ENCODE data around the gene MAN1A2. TPM values are rescaled to one million over a fixed set of nuclear protein-coding genes. Genes with fewer than 3 reads are reported as not detected.
"Not testable (repeated sequence)": the region's sequence is repeated elsewhere in the genome, so short reads cannot be mapped to it uniquely, and the experiment has no call there.

MAN1A2 gene
- total and polyA plus RNA-seq, 10 of the 15 experiments (the other 5 are each of a cell fraction or from before 2014, with no cell fraction given), result 2.8 to 23.6 (median 16.0) TPM

GRCh38 chr1:117556976-117557375, 189.7 kb downstream of the MAN1A2 start:
- no peaks in the 10 kb centered on the region for H3K36me3 ChIP-seq (ENCODE audit: control insufficient read depth in 2 of 2, insufficient read depth in 2 of 2, low read length in 1 of 2)
- H3K4me1 ChIP-seq (ENCODE audit: control insufficient read depth, insufficient read depth, low read length), result no peaks in the 10 kb centered on the region
- H3K79me2 ChIP-seq (ENCODE audit: control insufficient read depth, insufficient read depth, low read length), result no peaks in the 10 kb centered on the region
- no TSS peak for BruUV-seq (replicated peaks)
- CTCF ChIA-PET, result interaction anchor here (0.7 to 1.5 kb wide), 2 partner anchors 197 to 417 kb away, joined by 3 to 5 read pairs; no protein-coding TSS in a partner anchor
- ATAC-seq (no peak), DNase-seq (ENCODE audit: low read depth, low spot score) (no peak), FAIRE-seq (no peak)
- SMC1A ChIA-PET (ENCODE audit: uncharacterized antibody, unreplicated experiment), result no interaction called here
- in situ Hi-C loops (cut with MboI), result no loop called here
- H3K9ac ChIP-seq (ENCODE audit: control insufficient read depth, insufficient read depth, low read length), result no peak overlapping the region
- no peak overlapping the region for H3K27ac ChIP-seq (ENCODE audit: control insufficient read depth, insufficient read depth)
- intact Hi-C loops (cut with micrococcal nuclease; ENCODE audit: unreplicated experiment), result no loop called here
- H3K4me2 ChIP-seq (ENCODE audit: control insufficient read depth, insufficient read depth), result no peak overlapping the region
- TF ChIP-seq TARDBP (IDR thresholded peaks at IDR 0.05; ENCODE audit: borderline replicate concordance) (no peak), NRF1 (conservative IDR thresholded peaks at IDR 0.05; ENCODE audit: low read depth, low read length) (no peak), PAX8 (IDR thresholded peaks at IDR 0.05) (no peak), RUNX3 (IDR thresholded peaks at IDR 0.05; ENCODE audit: low read length) (no peak)
- RAD21 ChIA-PET (ENCODE audit: unreplicated experiment), result no interaction called here
- POLR2A ChIA-PET, result no interaction called here
- no peak overlapping the region for H2AFZ ChIP-seq (ENCODE audit: control insufficient read depth, low read depth, low read length)
- no peaks in the 10 kb centered on the region for H3K27me3 ChIP-seq (replicated peaks in 1 of 2; ENCODE audit: control insufficient read depth in 2 of 2, insufficient read depth in 2 of 2, low read length in 1 of 2)
- H4K20me1 ChIP-seq (ENCODE audit: control insufficient read depth, insufficient read depth), result no peaks in the 10 kb centered on the region
- no peak overlapping the region for H3K4me3 ChIP-seq
- H3K9me3 ChIP-seq (replicated peaks; ENCODE audit: control insufficient read depth, insufficient read depth, low read length), result no peaks in the 10 kb centered on the region; the same call in 2 of the 3 replicates

DNA sequence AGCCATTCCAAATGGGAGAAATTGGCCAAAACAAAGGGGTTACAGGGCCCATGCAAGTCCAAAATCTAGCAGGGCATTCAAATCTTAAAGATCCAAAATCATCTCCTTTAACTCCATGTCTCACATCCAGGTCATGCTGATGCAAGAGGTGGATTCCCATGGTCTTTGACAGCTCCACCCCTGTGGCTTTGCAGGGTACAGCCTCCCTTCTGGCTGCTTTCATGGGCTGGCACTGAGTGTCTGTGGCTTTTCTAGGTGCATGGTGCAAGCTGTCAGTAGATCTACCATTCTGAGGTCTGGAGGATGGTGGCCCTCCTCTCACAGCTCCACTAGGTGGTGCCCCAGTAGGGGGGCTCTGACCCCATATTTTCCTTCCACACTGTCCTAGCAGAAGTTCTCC, 191.2 kb downstream of the MAN1A2 start:
- H3K4me3 ChIP-seq; ATAC-seq; RAD21 ChIA-PET (ENCODE audit: unreplicated experiment); H3K79me2 ChIP-seq (ENCODE audit: control insufficient read depth, insufficient read depth, low read length); H3K27me3 ChIP-seq (replicated peaks in 1 of 2; ENCODE audit: control insufficient read depth in 2 of 2, insufficient read depth in 2 of 2, low read length in 1 of 2); H3K9me3 ChIP-seq (replicated peaks; ENCODE audit: control insufficient read depth, insufficient read depth, low read length); POLR2A ChIA-PET; DNase-seq (ENCODE audit: low read depth, low spot score); FAIRE-seq; SMC1A ChIA-PET (ENCODE audit: uncharacterized antibody, unreplicated experiment); H3K4me1 ChIP-seq (ENCODE audit: control insufficient read depth, insufficient read depth, low read length); BruUV-seq (replicated peaks); H3K27ac ChIP-seq (ENCODE audit: control insufficient read depth, insufficient read depth); in situ Hi-C loops (cut with MboI); H3K9ac ChIP-seq (ENCODE audit: control insufficient read depth, insufficient read depth, low read length); H4K20me1 ChIP-seq (ENCODE audit: control insufficient read depth, insufficient read depth); H3K4me2 ChIP-seq (ENCODE audit: control insufficient read depth, insufficient read depth); intact Hi-C loops (cut with micrococcal nuclease; ENCODE audit: unreplicated experiment); H2AFZ ChIP-seq (ENCODE audit: control insufficient read depth, low read depth, low read length); H3K36me3 ChIP-seq (ENCODE audit: control insufficient read depth in 2 of 2, insufficient read depth in 2 of 2, low read length in 1 of 2): not testable (repeated sequence)
- CTCF ChIA-PET, result interaction anchor here (1.0 to 1.3 kb wide), 2 partner anchors 10 to 116 kb away, joined by 3 read pairs; no protein-coding TSS in a partner anchor
